ENCODE results near the gene ACOT8. TPM values are rescaled to one million over a fixed set of nuclear protein-coding genes. Genes with fewer than 3 reads are reported as not detected.

Gene ACOT8
- total and polyA plus RNA-seq, 10 donors, result 19.4 to 37.4 (median 28.9) TPM

- H3K36me3 ChIP-seq, result peaks cover 0 to 89% (median 43%) of the 10 kb centered on the region in 6 donors
These were observed 5.7 kb downstream of the ACOT8 start for GRCh38 chr20:45851501-45851900.

GRCh38 chr20:45850926-45851325, 6.3 kb downstream of the ACOT8 start:
- WGBS, 5 donors, result 65 to 100% (median 91%) methylated on average over 1 of the region's 1 CpG

More at GRCh38 chr20:45851501-45851900, 5.7 kb downstream of the ACOT8 start:
- Histone ChIP-seq H3K27me3 (replicated peaks in 1 of 7) (no peaks in the 10 kb centered on the region), H3K27ac (no peak overlapping the region), H3K4me1 (peaks cover 19 to 50% (median 24%) of the 10 kb centered on the region in 6 donors), H3K4me3 (no peak overlapping the region), H3K9me3 (no peaks in the 10 kb centered on the region)
- no peak for TF ChIP-seq POLR2A (IDR thresholded peaks at IDR 0.05)
- TF ChIP-seq CTCF (IDR thresholded peaks at IDR 0.05 in 8 of 11, conservative IDR thresholded peaks at IDR 0.05 in 3 of 11), result no peak
- TF ChIP-seq POLR2AphosphoS5 (IDR thresholded peaks at IDR 0.05), result no peak
- DNase-seq, result no peak
- intact Hi-C loops (cut with DNase I; ENCODE audit: low total_unique reads), result no loop called here

GRCh38 chr20:45850238-45850637, 7.0 kb downstream of the ACOT8 start:
- no peak overlapping the region for H3K4me3 ChIP-seq
- peaks cover 6 to 37% (median 12%) of the 10 kb centered on the region in 6 donors for H3K4me1 ChIP-seq
- TF ChIP-seq POLR2AphosphoS5 (IDR thresholded peaks at IDR 0.05) (no peak), POLR2A (IDR thresholded peaks at IDR 0.05) (no peak), CTCF (IDR thresholded peaks at IDR 0.05 in 8 of 11, conservative IDR thresholded peaks at IDR 0.05 in 3 of 11) (no peak)
- H3K36me3 ChIP-seq, result peaks cover 0 to 100% (median 56%) of the 10 kb centered on the region in 6 donors
- H3K9me3 ChIP-seq, result no peaks in the 10 kb centered on the region
- no peaks in the 10 kb centered on the region for H3K27me3 ChIP-seq (replicated peaks in 1 of 7)
- intact Hi-C loops (cut with DNase I; ENCODE audit: low total_unique reads), result no loop called here
- no peak overlapping the region for H3K27ac ChIP-seq
- WGBS, 5 donors, result 85 to 100% (median 96%) methylated on average over 2 of the region's 2 CpGs
- no peak for DNase-seq

More at GRCh38 chr20:45850926-45851325, 6.3 kb downstream of the ACOT8 start:
- H3K36me3 ChIP-seq, result peaks cover 0 to 95% (median 49%) of the 10 kb centered on the region in 6 donors
- DNase-seq, result no peak
- intact Hi-C loops (cut with DNase I; ENCODE audit: low total_unique reads), result no loop called here
- H3K9me3 ChIP-seq, result no peaks in the 10 kb centered on the region
- no peak for TF ChIP-seq POLR2AphosphoS5 (IDR thresholded peaks at IDR 0.05)
- no peak overlapping the region for H3K4me3 ChIP-seq
- no peaks in the 10 kb centered on the region for H3K27me3 ChIP-seq (replicated peaks in 1 of 7)
- peaks cover 13 to 44% (median 18%) of the 10 kb centered on the region in 6 donors for H3K4me1 ChIP-seq
- H3K27ac ChIP-seq, result no peak overlapping the region

GRCh38 chr20:45848969-45849582, 8.1 kb downstream of the ACOT8 start:
- Histone ChIP-seq H3K27me3 (replicated peaks in 1 of 7) (no peaks in the 10 kb centered on the region), H3K36me3 (peaks cover 0 to 100% (median 65%) of the 10 kb centered on the region in 6 donors), H3K9me3 (no peaks in the 10 kb centered on the region), H3K4me1 (peaks cover 0 to 26% (median 2%) of the 10 kb centered on the region in 6 donors), H3K27ac (no peak overlapping the region), H3K4me3 (no peak overlapping the region)
- TF ChIP-seq POLR2A (IDR thresholded peaks at IDR 0.05), result no peak
- no peak for TF ChIP-seq CTCF (IDR thresholded peaks at IDR 0.05 in 8 of 11, conservative IDR thresholded peaks at IDR 0.05 in 3 of 11)
- no peak for TF ChIP-seq POLR2AphosphoS5 (IDR thresholded peaks at IDR 0.05)
- intact Hi-C loops (cut with DNase I; ENCODE audit: low total_unique reads), result no loop called here
- 93 to 97% (median 95%) methylated on average over 8 of the region's 8 CpGs for WGBS, 5 donors
- DNase-seq, result no peak

Measured in spleen (tissue), 11 donors.